RWPE2 (cell line): ENCODE measurements around the gene RGMA.

Source experiments
- ATAC-seq: fragments of 200-7000 bp; cut with Tn5 transposase; 3 replicates; pipeline ENCODE4 v1.9.1; 2021; ENCODE audit warnings: low read depth
- DNase-seq: peaks from one replicate; pipeline ENCODE4 v3.0.0-alpha.2; 2020; ENCODE audit warnings: low spot score
- H3K27ac ChIP-seq: fragments of 450-650 bp; 2 replicates; pipeline ENCODE4 v1.5.1; 2017; ENCODE audit warnings: mild to moderate bottlenecking; ENCODE audit not compliant: poor library complexity, severe bottlenecking
- H3K27me3 ChIP-seq: fragments of 250-450 bp; sonication (Bioruptor Pico); 2 replicates; pipeline ENCODE4 v1.5.1; 2021; ENCODE audit warnings: mild to moderate bottlenecking, moderate library complexity; ENCODE audit not compliant: insufficient read depth, poor library complexity, severe bottlenecking
- H3K36me3 ChIP-seq: fragments of 250-450 bp; sonication (Bioruptor Pico); 2 replicates; pipeline ENCODE4 v1.5.1; 2020; ENCODE audit warnings: low read depth, mild to moderate bottlenecking, moderate library complexity
- H3K4me1 ChIP-seq: fragments of 250-450 bp; sonication (Bioruptor Pico); 2 replicates; pipeline ENCODE4 v1.5.1; 2021; ENCODE audit warnings: mild to moderate bottlenecking, moderate library complexity; ENCODE audit not compliant: insufficient read depth, poor library complexity, severe bottlenecking
- H3K4me3 ChIP-seq: fragments of 250-450 bp; sonication (Bioruptor Pico); 2 replicates; pipeline ENCODE4 v1.5.1; 2021; ENCODE audit warnings: mild to moderate bottlenecking, moderate library complexity; ENCODE audit not compliant: severe bottlenecking
- H3K9me3 ChIP-seq: fragments of 250-450 bp; sonication (Bioruptor Pico); 2 replicates; pipeline ENCODE4 v1.5.1; 2021; ENCODE audit warnings: mild to moderate bottlenecking, moderate library complexity; ENCODE audit not compliant: severe bottlenecking
- CTCF ChIP-seq: fragments of 450-650 bp; IDR thresholded peaks from one replicate; pipeline ENCODE4 v1.5.1; 2017; ENCODE audit warnings: mild to moderate bottlenecking, moderate library complexity; ENCODE audit not compliant: poor library complexity, severe bottlenecking

The RGMA gene

GRCh38 chr15:93020976-93021772, 67.8 kb downstream of the RGMA start:
- Histone ChIP-seq H3K4me1 (no peaks in the 10 kb centered on the region), H3K36me3 (peaks cover 100% of the 10 kb centered on the region), H3K27ac (no peak overlapping the region), H3K4me3 (no peak overlapping the region), H3K9me3 (no peaks in the 10 kb centered on the region), H3K27me3 (no peaks in the 10 kb centered on the region)
- DNase-seq = peak; percentile 37
- no peak for ATAC-seq
- TF ChIP-seq CTCF = no peak

- no peaks in the 10 kb centered on the region for H3K9me3 ChIP-seq
- DNase-seq (peak; percentile 38), ATAC-seq (no peak)
- no peak overlapping the region for H3K4me3 ChIP-seq
- no peaks in the 10 kb centered on the region for H3K27me3 ChIP-seq
- no peak for TF ChIP-seq CTCF
- H3K27ac ChIP-seq = no peak overlapping the region
- H3K4me1 ChIP-seq = no peaks in the 10 kb centered on the region
- peaks cover 100% of the 10 kb centered on the region for H3K36me3 ChIP-seq
Measured at GRCh38 chr15:93019971-93020370, 69.0 kb downstream of the RGMA start.

GRCh38 chr15:93019090-93019489, 69.9 kb downstream of the RGMA start:
- no peak for TF ChIP-seq CTCF
- DNase-seq (no peak), ATAC-seq (no peak)
- no peak overlapping the region for H3K27ac ChIP-seq
- no peaks in the 10 kb centered on the region for H3K9me3 ChIP-seq
- H3K4me1 ChIP-seq = no peaks in the 10 kb centered on the region
- no peak overlapping the region for H3K4me3 ChIP-seq
- H3K36me3 ChIP-seq = peaks cover 100% of the 10 kb centered on the region
- no peaks in the 10 kb centered on the region for H3K27me3 ChIP-seq

GRCh38 chr15:93018574-93018973, 70.4 kb downstream of the RGMA start:
- ATAC-seq = 0 out of 3 replicates have a peak, but pooled peaks have one; percentile 26
- no peak for DNase-seq
- Histone ChIP-seq H3K4me3 (no peak overlapping the region), H3K9me3 (no peaks in the 10 kb centered on the region), H3K4me1 (no peaks in the 10 kb centered on the region), H3K27ac (no peak overlapping the region), H3K27me3 (no peaks in the 10 kb centered on the region), H3K36me3 (peaks cover 100% of the 10 kb centered on the region)
- peak; percentile 26 for TF ChIP-seq CTCF

GRCh38 chr15:93017526-93017925, 71.5 kb downstream of the RGMA start:
- no peaks in the 10 kb centered on the region for H3K4me1 ChIP-seq
- no peak for DNase-seq
- H3K4me3 ChIP-seq = no peak overlapping the region
- H3K9me3 ChIP-seq = no peaks in the 10 kb centered on the region
- H3K27ac ChIP-seq = no peak overlapping the region
- peaks cover 100% of the 10 kb centered on the region for H3K36me3 ChIP-seq
- no peaks in the 10 kb centered on the region for H3K27me3 ChIP-seq
- ATAC-seq = no peak
- no peak for TF ChIP-seq CTCF
